NCI-H146 (cell line): ENCODE results near the gene AKIRIN2.

Experiments used
- DNase-seq: peaks from one replicate; lab custom pipeline; 2025; lab: John Stamatoyannopoulos, UW

Gene AKIRIN2

DNA sequence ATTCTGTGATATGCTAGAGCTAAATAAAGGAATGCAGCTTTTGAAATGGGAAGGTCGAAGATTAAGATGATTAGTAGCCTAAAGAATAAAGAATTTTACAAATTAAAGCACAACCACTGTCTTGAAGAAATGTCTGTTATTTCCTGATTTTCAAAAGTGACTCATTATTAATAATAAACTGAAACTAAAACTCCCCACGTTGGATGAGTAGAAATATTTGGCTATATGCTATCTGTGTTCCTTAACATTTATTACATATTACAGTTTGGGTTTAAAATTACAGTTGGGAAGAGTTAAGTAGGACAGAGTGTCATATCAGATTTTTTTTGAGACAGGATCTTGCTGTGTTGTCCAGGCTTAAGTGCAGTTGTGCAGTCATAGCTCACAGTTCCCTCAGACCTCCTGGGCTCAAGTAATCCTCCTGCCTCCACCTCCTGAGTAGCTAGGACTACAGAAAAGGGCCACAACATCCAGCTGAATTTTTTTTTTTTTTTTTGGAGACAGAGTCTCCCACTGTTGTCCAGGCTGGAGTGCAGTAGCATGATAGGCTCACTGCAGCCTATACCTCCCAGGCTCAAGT lies 47.1 kb downstream of the AKIRIN2 start:
- no peak for DNase-seq

DNA sequence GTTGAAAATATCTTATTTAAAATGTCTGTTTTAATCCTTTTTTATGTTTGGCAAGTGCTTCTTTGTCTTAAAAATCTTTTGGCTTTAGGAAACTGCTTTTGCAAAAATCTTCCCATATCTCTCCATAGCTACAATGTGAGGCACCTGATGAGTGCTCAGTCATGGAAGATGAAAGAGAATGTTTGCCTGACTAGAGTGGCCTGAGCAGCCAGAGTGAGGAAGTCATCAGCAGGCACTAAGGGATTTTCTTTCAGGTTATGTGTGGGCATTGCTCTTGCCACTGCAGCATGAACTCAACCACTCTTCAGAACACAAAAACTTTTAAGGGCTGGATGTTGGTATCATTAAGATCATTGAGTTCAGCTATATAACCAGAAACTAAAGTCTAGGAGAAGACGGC lies 47.9 kb downstream of the AKIRIN2 start:
- DNase-seq, result no peak

DNA sequence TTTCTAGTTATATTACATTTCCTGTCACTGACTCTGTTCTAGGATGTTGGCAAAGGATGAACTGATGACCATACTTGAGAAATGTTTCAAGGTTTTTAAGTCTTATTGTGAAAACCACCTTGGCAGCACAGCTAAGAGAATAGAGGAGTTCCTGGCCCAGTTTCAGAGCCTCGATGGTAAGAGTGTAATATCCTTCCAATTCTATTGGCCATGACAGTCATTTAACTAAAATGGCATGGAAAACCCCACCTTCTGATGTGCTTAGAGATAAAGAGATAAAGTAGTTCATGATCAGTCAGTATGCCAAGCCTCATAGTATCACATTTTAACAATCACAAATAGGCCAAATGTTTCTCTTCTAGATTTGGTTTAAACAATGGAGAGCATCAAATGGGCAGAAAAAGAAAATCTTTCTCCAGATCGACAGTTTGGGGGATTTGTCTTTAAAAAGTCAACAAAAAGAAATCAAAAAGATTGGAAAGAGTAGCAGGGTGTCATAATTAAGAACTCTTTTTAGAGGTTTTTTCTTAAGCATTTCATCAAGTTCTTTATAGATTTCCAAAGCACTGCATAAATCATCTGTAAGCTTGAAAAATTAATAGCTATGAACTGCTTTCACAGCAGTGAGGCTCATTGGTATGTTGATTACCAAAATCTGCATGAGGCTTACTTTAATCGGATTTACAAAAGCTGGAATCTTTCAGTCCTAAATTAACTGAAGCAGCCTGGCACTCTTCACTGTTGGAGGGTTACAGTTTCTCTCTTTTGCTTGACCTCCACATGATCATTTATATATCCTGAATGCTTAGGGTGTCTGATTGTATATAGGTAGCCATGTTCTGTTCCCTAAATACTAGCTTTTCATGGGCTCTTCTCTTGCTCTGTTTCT lies 48.7 kb downstream of the AKIRIN2 start:
- DNase-seq, result no peak

DNA sequence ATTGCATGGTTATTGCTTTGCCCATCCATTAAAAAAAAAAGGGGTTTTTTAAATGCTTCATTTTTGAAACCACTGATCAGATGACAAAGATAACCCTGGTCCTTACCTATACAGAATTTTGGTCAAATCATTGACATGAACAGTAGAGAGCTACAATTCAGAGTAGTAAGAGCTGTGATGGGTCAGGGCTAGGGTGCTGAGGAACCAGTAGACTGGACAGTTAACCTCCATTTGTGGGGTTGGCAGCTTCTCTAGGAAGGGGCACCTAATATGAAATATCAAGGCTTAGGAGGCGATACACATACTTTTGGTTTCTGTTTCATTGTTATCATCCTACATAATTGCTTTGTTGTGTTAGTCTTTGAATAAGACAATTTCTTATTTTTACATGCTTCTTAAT lies 57.0 kb downstream of the AKIRIN2 start:
- no peak for DNase-seq

DNA sequence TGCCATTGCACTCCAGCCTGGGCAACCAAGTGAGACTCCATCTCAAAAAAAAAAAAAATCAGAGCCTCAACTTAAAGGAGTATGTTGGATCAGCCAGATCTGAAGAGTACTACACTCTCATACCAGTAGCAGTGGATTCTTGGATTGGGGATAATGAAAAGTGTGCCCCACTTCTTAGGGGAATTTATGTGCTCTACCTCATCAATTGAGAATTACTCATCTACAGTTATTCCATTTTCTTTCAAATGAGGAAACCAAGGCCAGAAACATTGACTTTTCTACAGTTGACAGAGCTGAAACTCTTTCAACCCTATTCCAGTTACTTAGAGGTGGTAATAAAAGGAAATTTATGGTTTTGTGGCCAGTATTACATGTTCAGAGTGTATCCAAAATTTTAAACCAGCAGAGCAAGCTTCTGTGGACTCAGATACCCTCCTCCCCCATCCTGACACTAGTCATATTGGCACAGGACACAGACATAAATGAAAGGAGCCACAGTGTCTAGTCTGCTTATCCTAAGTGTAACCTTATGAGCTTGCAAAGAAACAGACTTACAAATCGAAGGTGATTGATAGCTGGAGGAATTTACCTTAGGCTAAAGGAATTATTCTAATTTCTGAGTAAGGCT lies 60.9 kb downstream of the AKIRIN2 start:
- DNase-seq, result no peak

DNA sequence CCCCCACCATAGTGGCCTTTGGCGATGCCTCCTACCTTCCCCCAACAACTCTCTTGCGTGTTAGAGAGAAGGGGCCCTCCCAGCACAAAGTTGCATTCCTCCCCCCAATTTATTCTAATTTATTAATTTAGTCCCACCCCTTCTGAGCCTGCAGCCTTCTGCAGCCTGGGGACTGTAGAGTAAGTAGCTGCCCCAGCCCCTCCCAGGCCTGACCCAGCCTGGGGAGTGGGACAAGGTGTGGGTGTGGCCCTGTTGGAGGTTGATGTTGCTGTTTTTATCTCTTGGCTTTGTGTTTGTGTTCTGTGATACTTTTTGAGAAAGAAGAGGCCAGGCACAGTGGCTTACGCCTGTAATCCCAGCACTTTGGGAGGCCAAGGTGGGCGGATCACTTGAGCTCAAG lies 62.7 kb downstream of the AKIRIN2 start:
- DNase-seq, result no peak

DNA sequence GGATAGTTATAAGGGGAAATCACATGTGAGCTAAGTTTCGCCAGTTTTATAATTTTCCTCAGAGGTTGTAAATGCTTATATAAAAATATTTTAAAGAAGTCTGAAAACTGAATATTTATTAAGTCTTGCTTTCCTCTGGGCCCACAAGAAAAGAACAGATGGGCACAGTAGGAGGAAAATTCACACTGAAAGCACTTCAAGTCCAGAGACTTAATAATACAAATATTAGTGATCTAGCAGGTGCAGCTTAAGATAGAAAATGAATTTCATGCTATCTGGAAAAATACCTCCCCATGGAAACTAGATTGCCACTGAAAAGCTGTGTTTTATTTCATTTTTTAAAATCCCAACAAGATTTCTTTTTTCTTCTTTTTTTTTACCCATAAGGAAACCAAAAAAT lies 64.9 kb downstream of the AKIRIN2 start:
- no peak for DNase-seq

DNA sequence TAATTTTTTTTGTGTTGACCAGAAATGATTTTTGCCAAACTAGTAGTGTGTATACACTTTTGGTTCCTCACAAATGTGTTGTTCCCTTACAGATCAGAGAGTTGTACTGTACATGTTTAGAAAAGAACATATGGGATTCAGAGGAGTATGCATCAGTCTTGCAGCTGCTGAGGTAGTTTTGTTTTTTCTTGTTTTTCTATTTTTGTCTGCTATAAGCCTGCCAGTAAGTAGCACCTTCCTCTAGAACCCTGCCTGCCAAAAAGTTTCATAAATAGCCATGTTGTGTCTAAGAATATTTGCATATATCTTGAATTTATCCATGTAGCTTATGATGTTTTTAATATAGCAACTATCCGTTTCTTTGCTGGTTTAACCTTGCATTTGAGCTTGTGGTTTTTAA lies 65.7 kb downstream of the AKIRIN2 start:
- DNase-seq, result no peak

DNA sequence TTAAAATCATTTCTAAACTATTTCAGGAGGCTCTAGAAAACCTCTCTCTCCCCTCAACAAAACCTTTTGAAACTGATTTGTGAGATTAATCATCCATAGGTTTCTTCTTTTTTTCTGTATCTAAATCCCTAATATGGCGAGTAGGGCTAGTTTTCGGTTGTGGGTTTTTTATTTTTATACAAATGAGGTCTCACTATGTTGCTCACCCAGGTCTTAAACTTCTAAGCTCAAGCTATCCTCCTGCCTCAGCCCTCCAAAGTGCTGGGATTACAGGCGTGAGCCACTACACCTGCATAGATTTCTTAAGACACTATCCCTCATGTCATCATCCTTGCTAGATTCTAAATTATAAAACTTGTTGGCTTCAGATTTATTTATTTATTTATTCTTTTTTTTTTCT lies 68.2 kb downstream of the AKIRIN2 start:
- no peak for DNase-seq

DNA sequence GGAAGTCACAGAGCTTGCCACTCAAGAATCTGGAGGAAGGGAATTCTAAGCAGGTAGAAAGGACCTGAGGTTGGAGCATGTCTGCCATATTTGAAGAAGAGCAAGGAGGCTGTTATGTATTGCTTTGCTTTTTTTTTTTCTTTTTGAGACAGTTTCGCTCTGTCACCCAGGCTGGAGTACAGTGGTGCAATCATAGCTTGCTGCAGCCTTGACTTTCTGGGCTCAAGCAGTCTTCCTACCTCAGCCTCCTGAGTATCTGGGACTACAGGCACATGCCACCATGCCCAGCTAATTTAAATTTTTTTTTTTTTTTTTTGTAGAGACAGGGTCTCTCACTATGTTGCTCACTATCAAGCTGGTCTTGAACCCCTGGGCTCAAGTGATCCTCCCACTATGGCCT lies 71.3 kb downstream of the AKIRIN2 start:
- DNase-seq, result no peak

DNA sequence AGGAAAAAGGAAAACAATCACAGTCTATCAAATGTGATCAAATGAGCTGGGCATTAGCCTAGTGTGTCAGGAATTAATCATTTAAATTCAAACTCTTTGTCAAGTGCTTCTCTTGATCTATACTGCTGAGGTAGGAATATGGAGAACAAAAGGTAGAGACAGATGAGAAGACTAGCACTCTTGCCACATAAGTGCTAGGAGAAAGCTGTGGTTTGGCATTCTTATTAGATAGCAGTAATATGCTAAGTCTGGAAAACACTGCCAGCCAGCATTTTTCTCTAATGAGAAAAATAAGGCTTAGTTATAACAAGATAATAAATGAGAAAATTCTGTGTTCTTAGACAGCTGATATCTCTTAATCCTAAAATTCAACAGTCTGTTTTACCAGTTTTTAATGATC lies 73.2 kb downstream of the AKIRIN2 start:
- no peak for DNase-seq

DNA sequence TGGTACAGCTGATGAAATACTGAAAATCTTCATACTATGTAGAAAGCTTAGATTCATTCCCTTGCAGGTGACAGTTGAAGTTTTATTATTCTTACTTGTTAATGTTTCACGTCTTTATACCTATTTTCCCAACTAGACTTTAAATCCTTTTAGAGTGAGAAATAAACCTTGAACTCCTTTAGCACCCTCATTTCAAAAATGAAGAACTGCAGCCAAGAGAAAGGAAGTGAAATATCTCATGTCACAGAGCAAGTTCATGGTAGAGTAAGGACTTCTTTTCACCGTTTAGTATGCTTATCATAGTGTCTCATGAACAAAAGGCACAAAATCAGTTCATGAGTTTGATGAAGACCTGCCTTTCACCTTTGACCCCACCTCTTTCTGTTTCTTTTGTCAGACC lies 73.6 kb downstream of the AKIRIN2 start:
- DNase-seq, result no peak
